Endothelial cell of umbilical vein (primary cell): ENCODE results near the gene YWHAG. TPM values are rescaled to one million over a fixed set of nuclear protein-coding genes. Genes with fewer than 3 reads are reported as not detected.
A peak's percentile ranks its signal among the peaks of the same experiment; 100 is the strongest.

ENCODE experiments used
- BruUV-seq: library from RNA; stranded (reverse); fragments of 400-500 nt; replicated peaks from 2 replicates; lab custom pipeline; 2021; lab: Mats Ljungman, UMichigan
- CTCF ChIA-PET: fragments of 300-600, 350-600 bp; sonication (Branson Sonifier 250); formaldehyde crosslinking; loops from one replicate; lab custom pipeline; 2021; ENCODE audit warnings: antibody characterized with exemption, inconsistent platforms; lab: Charles Lee
- POLR2A ChIA-PET: fragments of 300-600, 350-600 bp; sonication (Branson Sonifier 250); formaldehyde crosslinking; loops from one replicate; lab custom pipeline; 2021; ENCODE audit warnings: antibody characterized with exemption, inconsistent platforms; lab: Charles Lee
- DNase-seq: peaks from one replicate; pipeline ENCODE4 v3.0.0-alpha.2; 2011; ENCODE audit warnings: low read depth, low spot score
- FAIRE-seq: peaks from 2 replicates; lab custom pipeline; 2011; peaks lifted over from hg19 to GRCh38; lab: Jason Lieb, UNC
- H2AFZ ChIP-seq: 2 replicates; pipeline ENCODE4 v1.6.0; 2012; ENCODE audit warnings: low read depth, low read length, control low read depth, inconsistent platforms
- H3K27ac ChIP-seq: 2 replicates; pipeline ENCODE4 v1.5.1; 2011; ENCODE audit warnings: low read depth, mild to moderate bottlenecking, control low read depth, low read length, moderate library complexity; ENCODE audit not compliant: insufficient read depth
- H3K27me3 ChIP-seq, 2 experiments: 2 replicates each; pipeline versions ENCODE4 v1.6.0 to v1.6.1; 2011; ENCODE audit warnings: low read length in 2 of 2, mixed read lengths in 1 of 2; ENCODE audit not compliant: control insufficient read depth in 2 of 2, insufficient read depth in 2 of 2
- H3K36me3 ChIP-seq, 2 experiments: 2 replicates in 1 of 2; 3 replicates in 1 of 2; pipeline ENCODE4 v1.5.1; 2011; ENCODE audit warnings: low read length in 2 of 2, mild to moderate bottlenecking in 1 of 2, moderate library complexity in 1 of 2; ENCODE audit not compliant: control insufficient read depth in 2 of 2, insufficient read depth in 2 of 2; ENCODE audit errors: extremely low read depth in 1 of 2
- H3K4me1 ChIP-seq: 3 replicates; pipeline ENCODE4 v1.5.1; 2011; ENCODE audit warnings: mild to moderate bottlenecking, low read length; ENCODE audit not compliant: control insufficient read depth, insufficient read depth; ENCODE audit errors: extremely low read depth
- H3K4me2 ChIP-seq: 2 replicates; pipeline ENCODE4 v1.6.1; 2011; ENCODE audit warnings: low read length, control low read depth, mixed read lengths; ENCODE audit not compliant: insufficient read depth
- H3K4me3 ChIP-seq, 3 experiments: fragments of 200-600 bp in 1 of 3; sonication (generic), shearing (Covaris generic) in 1 of 3; replicated peaks in 1 of 3; 2 replicates each; pipeline ENCODE4 v1.5.1; 2011 to 2016; ENCODE audit warnings: control low read depth in 3 of 3, low read length in 3 of 3, mild to moderate bottlenecking in 2 of 3, inconsistent platforms in 1 of 3, low read depth in 1 of 3, moderate library complexity in 1 of 3; ENCODE audit not compliant: insufficient read depth in 1 of 3
- H3K79me2 ChIP-seq: 2 replicates; pipeline ENCODE4 v1.6.0; 2012; ENCODE audit warnings: low read length, inconsistent platforms; ENCODE audit not compliant: control insufficient read depth, insufficient read depth
- H3K9ac ChIP-seq: replicated peaks from 2 replicates; pipeline ENCODE3; 2011; ENCODE audit warnings: low read length, control low read depth; ENCODE audit not compliant: insufficient read depth; ENCODE audit errors: extremely low read depth
- H3K9me1 ChIP-seq: replicated peaks from 3 replicates; pipeline ENCODE4 v1.6.0; 2011; ENCODE audit warnings: mild to moderate bottlenecking, low read length; ENCODE audit not compliant: control insufficient read depth, insufficient read depth; ENCODE audit errors: extremely low read depth
- H3K9me3 ChIP-seq: replicated peaks from 2 replicates; pipeline ENCODE4 v1.5.1; 2012; ENCODE audit warnings: low read length, inconsistent platforms; ENCODE audit not compliant: control insufficient read depth, insufficient read depth
- H4K20me1 ChIP-seq: replicated peaks from 2 replicates; pipeline ENCODE3; 2011; ENCODE audit warnings: mild to moderate bottlenecking, low read length; ENCODE audit not compliant: control insufficient read depth, insufficient read depth; ENCODE audit errors: extremely low read depth
- GATA2 ChIP-seq: IDR thresholded peaks from 2 replicates; pipeline ENCODE4 v1.7.0; 2011; ENCODE audit warnings: low read depth, mild to moderate bottlenecking, moderate library complexity, mixed read lengths, low read length; ENCODE audit not compliant: insufficient read length, insufficient read depth
- JUN ChIP-seq: IDR thresholded peaks from 2 replicates; pipeline ENCODE4 v1.6.1; 2011; ENCODE audit warnings: borderline replicate concordance, low read depth; ENCODE audit not compliant: insufficient read length, insufficient read depth
- POLR2A ChIP-seq: IDR thresholded peaks from 2 replicates; pipeline ENCODE4 v1.6.1; 2012; ENCODE audit warnings: low read depth, mild to moderate bottlenecking, control low read depth, low read length
- POLR2AphosphoS5 ChIP-seq: IDR thresholded peaks from 2 replicates; pipeline ENCODE4 v1.6.1; 2012; ENCODE audit warnings: low read depth, mild to moderate bottlenecking, control low read depth, low read length, moderate library complexity; ENCODE audit not compliant: insufficient read depth
- dilution Hi-C: fragments of 300-500 bp; cut with MboI; formaldehyde crosslinking; loops from one replicate; pipeline ENCODE4 v1.15.0; 2019; ENCODE audit warnings: low sequenced_read_pairs; ENCODE audit not compliant: extremely low pct_ligation_motif_present
- intact Hi-C: fragments of 100-400 bp; cut with micrococcal nuclease; formaldehyde crosslinking; loops from one replicate; pipeline ENCODE4 v1.10.0; 2022
- polyA plus RNA-seq, 4 experiments: library from polyadenylated mRNA; depleted of rRNA in 3 of 4; stranded (reverse) in 3 of 4; unstranded in 1 of 4; fragments of >200 nt; gene quantifications; 2 replicates each; pipeline versions ENCODE4 v1.2.1 to v1.2.3, GENCODE V29; 2011 to 2012; ENCODE audit warnings: missing spikeins in 1 of 4
- total RNA-seq: library from RNA; stranded (reverse); gene quantifications from 2 replicates; pipeline ENCODE4 v1.2.3, GENCODE V29; 2021
- TF ChIP-seq, protein P1 (sequence below): IDR thresholded peaks from 2 replicates; pipeline ENCODE4 v1.6.1; 2011; ENCODE audit not compliant: insufficient read depth, insufficient read length

The YWHAG gene
- total and polyA plus RNA-seq, 2 donors (not counting 3 experiments of a cell fraction or from before 2014, with no cell fraction given) = 55.6 to 205 TPM

- Histone ChIP-seq H3K9me3 (no peaks in the 10 kb centered on the region), H3K27me3 (no peaks in the 10 kb centered on the region), H3K4me1 (peaks cover 19% of the 10 kb centered on the region), H3K79me2 (peaks cover 20% of the 10 kb centered on the region), H3K9ac (peak within 1 kb of the TSS; percentile 87), H2AFZ (peak within 1 kb of the TSS; percentile 53), H4K20me1 (no peaks in the 10 kb centered on the region), H3K36me3 (peaks cover 7 to 10% of the 10 kb centered on the region in 2 experiments), H3K27ac (peak within 1 kb of the TSS; percentile 73), H3K4me3 (peak within 1 kb of the TSS; percentile 79 to 97 (median 84)), H3K9me1 (no peaks in the 10 kb centered on the region), H3K4me2 (peak within 1 kb of the TSS; percentile 54)
- intact Hi-C loops (loop anchor here (1.0 kb wide), 2 partner anchors 8 to 12 kb away; no protein-coding TSS in a partner anchor), dilution Hi-C loops (no loop called here)
- ChIA-PET POLR2A (interaction anchor here (1.2 to 2.8 kb wide), 3 partner anchors 8 to 12 kb away, joined by 5 to 55 read pairs (median 19); no protein-coding TSS in a partner anchor), CTCF (interaction anchor here (1.0 to 2.6 kb wide), 3 partner anchors 11 to 12 kb away, joined by 6 to 30 read pairs (median 8); no protein-coding TSS in a partner anchor)
- peak; percentile 98 for FAIRE-seq
- peak; percentile 100 for TF ChIP-seq POLR2AphosphoS5
- TF ChIP-seq POLR2A = peak; percentile 99
- no peak for TF ChIP-seq GATA2
- TF ChIP-seq, protein P1, sequence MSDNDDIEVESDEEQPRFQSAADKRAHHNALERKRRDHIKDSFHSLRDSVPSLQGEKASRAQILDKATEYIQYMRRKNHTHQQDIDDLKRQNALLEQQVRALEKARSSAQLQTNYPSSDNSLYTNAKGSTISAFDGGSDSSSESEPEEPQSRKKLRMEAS = no peak
- BruUV-seq = TSS peak; percentile 82
- peak; percentile 98 for DNase-seq
Observed at GRCh38 chr7:76302347-76303201, 56.2 kb downstream of the YWHAG start, which contains the start of gene HSPB1. Gene HSPB1 (plus strand): TSS chr7:76302673. CDS start chr7:76302713, 40 bp downstream.

- Histone ChIP-seq H4K20me1 (no peaks in the 10 kb centered on the region), H3K4me1 (peaks cover 12% of the 10 kb centered on the region), H3K9me1 (no peaks in the 10 kb centered on the region), H3K79me2 (peaks cover 20% of the 10 kb centered on the region), H3K36me3 (peaks cover 7 to 10% of the 10 kb centered on the region in 2 experiments), H3K27ac (no peak overlapping the region), H3K9ac (no peak overlapping the region), H3K27me3 (no peaks in the 10 kb centered on the region), H3K4me2 (no peak overlapping the region), H3K9me3 (no peaks in the 10 kb centered on the region), H2AFZ (no peak overlapping the region), H3K4me3 (no peak overlapping the region)
- intact Hi-C loops (no loop called here), dilution Hi-C loops (no loop called here)
- CTCF ChIA-PET = no interaction called here
- peak; percentile 24 for FAIRE-seq
- BruUV-seq = no TSS peak
- DNase-seq = no peak
- TF ChIP-seq JUN = no peak
- no peak for TF ChIP-seq POLR2A
- POLR2A ChIA-PET = no interaction called here
Observed at GRCh38 chr7:76301000-76301399, 57.8 kb downstream of the YWHAG start.
